Osteocyte (in vitro differentiated cells): ENCODE measurements around the gene ANKRD22. TPM values are rescaled to one million over a fixed set of nuclear protein-coding genes. Genes with fewer than 3 reads are reported as not detected.

ENCODE experiments used
- DNase-seq: peaks from one replicate; pipeline ENCODE4 v3.0.0; 2021; ENCODE audit warnings: mixed read lengths; ENCODE audit not compliant: unreplicated experiment; ENCODE audit errors: extremely low spot score
- H3K27ac Mint-ChIP-seq: one replicate; pipeline ENCODE4 v1.8.0; 2021; ENCODE audit warnings: mild to moderate bottlenecking, mixed read lengths; ENCODE audit not compliant: unreplicated experiment
- H3K27me3 Mint-ChIP-seq: one replicate; pipeline ENCODE4 v1.8.0; 2021; ENCODE audit warnings: mixed read lengths; ENCODE audit not compliant: unreplicated experiment
- H3K36me3 Mint-ChIP-seq: one replicate; pipeline ENCODE4 v1.8.0; 2021; ENCODE audit warnings: mixed read lengths; ENCODE audit not compliant: unreplicated experiment
- H3K4me1 Mint-ChIP-seq: one replicate; pipeline ENCODE4 v1.8.0; 2021; ENCODE audit warnings: mixed read lengths; ENCODE audit not compliant: unreplicated experiment
- H3K4me3 Mint-ChIP-seq: one replicate; pipeline ENCODE4 v1.8.0; 2021; ENCODE audit warnings: mild to moderate bottlenecking, moderate library complexity, mixed read lengths; ENCODE audit not compliant: unreplicated experiment
- H3K9me3 Mint-ChIP-seq: one replicate; pipeline ENCODE4 v1.8.0; 2021; ENCODE audit warnings: mixed read lengths; ENCODE audit not compliant: unreplicated experiment
- CTCF ChIP-seq: fragments of 200-600 bp; sonication (generic); IDR thresholded peaks from 2 replicates; pipeline ENCODE4 v1.5.0; 2021; ENCODE audit warnings: antibody characterized with exemption, mild to moderate bottlenecking, moderate library complexity
- total RNA-seq: library from RNA; stranded (reverse); gene quantifications from 2 replicates; pipeline ENCODE4 v1.2.1, GENCODE V29; 2021

ANKRD22 gene
- total RNA-seq, 1 donor from 2014 or later = not detected

GRCh38 chr10:88810196-88810961 lies 41.3 kb downstream of the ANKRD22 start:
- Mint-ChIP-seq H3K27me3 (peaks cover 32% of the 10 kb centered on the region), H3K9me3 (no peaks in the 10 kb centered on the region), H3K4me3 (no peak overlapping the region), H3K36me3 (no peaks in the 10 kb centered on the region), H3K27ac (no peak overlapping the region), H3K4me1 (peaks cover 2% of the 10 kb centered on the region)
- no peak for DNase-seq
- peak; percentile 80 for TF ChIP-seq CTCF

GRCh38 chr10:88809621-88810020 lies 42.0 kb downstream of the ANKRD22 start:
- no peaks in the 10 kb centered on the region for H3K9me3 Mint-ChIP-seq
- H3K36me3 Mint-ChIP-seq = no peaks in the 10 kb centered on the region
- TF ChIP-seq CTCF = no peak
- H3K4me1 Mint-ChIP-seq = peaks cover 2% of the 10 kb centered on the region
- no peak overlapping the region for H3K4me3 Mint-ChIP-seq
- no peak for DNase-seq
- no peak overlapping the region for H3K27ac Mint-ChIP-seq
- peaks cover 29% of the 10 kb centered on the region for H3K27me3 Mint-ChIP-seq

GRCh38 chr10:88805924-88806323 lies 45.7 kb downstream of the ANKRD22 start:
- Mint-ChIP-seq H3K4me1 (peaks cover 2% of the 10 kb centered on the region), H3K4me3 (no peak overlapping the region), H3K9me3 (no peaks in the 10 kb centered on the region), H3K27me3 (peaks cover 14% of the 10 kb centered on the region), H3K36me3 (no peaks in the 10 kb centered on the region), H3K27ac (no peak overlapping the region)
- TF ChIP-seq CTCF = no peak
- no peak for DNase-seq

GRCh38 chr10:88805361-88805760 lies 46.3 kb downstream of the ANKRD22 start:
- Mint-ChIP-seq H3K9me3 (no peaks in the 10 kb centered on the region), H3K36me3 (no peaks in the 10 kb centered on the region), H3K27me3 (peaks cover 8% of the 10 kb centered on the region), H3K27ac (no peak overlapping the region), H3K4me3 (no peak overlapping the region), H3K4me1 (peaks cover under 1% of the 10 kb centered on the region)
- no peak for DNase-seq
- TF ChIP-seq CTCF = no peak

GRCh38 chr10:88804083-88804812 lies 47.4 kb downstream of the ANKRD22 start:
- no peak overlapping the region for H3K27ac Mint-ChIP-seq
- no peaks in the 10 kb centered on the region for H3K9me3 Mint-ChIP-seq
- H3K27me3 Mint-ChIP-seq = peaks cover 6% of the 10 kb centered on the region
- H3K4me3 Mint-ChIP-seq = no peak overlapping the region
- H3K4me1 Mint-ChIP-seq = no peaks in the 10 kb centered on the region
- DNase-seq = no peak
- no peaks in the 10 kb centered on the region for H3K36me3 Mint-ChIP-seq
- TF ChIP-seq CTCF = no peak
